ENCODE results near the gene GRM7.

DNA sequence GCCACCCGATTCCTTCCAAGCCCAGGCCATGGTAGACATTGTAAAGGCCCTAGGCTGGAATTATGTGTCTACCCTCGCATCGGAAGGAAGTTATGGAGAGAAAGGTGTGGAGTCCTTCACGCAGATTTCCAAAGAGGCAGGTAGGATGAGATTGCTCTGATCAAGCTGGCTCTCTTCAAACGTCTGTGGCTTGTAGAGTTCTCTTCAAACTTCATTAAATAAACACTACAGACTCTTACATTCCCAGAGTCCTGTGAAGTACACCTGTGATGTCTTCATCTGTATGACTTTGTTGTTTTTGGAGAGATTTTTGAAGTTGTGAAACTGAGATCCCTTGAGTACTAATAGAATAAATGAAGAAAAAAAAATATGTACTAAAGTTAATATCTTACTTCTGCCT lies 285.6 kb downstream of the GRM7 start:
- TF ChIP-seq, protein P1, sequence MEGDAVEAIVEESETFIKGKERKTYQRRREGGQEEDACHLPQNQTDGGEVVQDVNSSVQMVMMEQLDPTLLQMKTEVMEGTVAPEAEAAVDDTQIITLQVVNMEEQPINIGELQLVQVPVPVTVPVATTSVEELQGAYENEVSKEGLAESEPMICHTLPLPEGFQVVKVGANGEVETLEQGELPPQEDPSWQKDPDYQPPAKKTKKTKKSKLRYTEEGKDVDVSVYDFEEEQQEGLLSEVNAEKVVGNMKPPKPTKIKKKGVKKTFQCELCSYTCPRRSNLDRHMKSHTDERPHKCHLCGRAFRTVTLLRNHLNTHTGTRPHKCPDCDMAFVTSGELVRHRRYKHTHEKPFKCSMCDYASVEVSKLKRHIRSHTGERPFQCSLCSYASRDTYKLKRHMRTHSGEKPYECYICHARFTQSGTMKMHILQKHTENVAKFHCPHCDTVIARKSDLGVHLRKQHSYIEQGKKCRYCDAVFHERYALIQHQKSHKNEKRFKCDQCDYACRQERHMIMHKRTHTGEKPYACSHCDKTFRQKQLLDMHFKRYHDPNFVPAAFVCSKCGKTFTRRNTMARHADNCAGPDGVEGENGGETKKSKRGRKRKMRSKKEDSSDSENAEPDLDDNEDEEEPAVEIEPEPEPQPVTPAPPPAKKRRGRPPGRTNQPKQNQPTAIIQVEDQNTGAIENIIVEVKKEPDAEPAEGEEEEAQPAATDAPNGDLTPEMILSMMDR (IDR thresholded peaks at IDR 0.05) = no peak
- TF ChIP-seq POLR2A (IDR thresholded peaks at IDR 0.05) = no peak
